NCI-H2227 (cell line): ENCODE measurements around the gene ZSWIM7.

ENCODE experiments used
- DNase-seq: peaks from one replicate; lab custom pipeline; 2025; ENCODE audit not compliant: unreplicated experiment; lab: John Stamatoyannopoulos, UW

ZSWIM7 gene

DNA sequence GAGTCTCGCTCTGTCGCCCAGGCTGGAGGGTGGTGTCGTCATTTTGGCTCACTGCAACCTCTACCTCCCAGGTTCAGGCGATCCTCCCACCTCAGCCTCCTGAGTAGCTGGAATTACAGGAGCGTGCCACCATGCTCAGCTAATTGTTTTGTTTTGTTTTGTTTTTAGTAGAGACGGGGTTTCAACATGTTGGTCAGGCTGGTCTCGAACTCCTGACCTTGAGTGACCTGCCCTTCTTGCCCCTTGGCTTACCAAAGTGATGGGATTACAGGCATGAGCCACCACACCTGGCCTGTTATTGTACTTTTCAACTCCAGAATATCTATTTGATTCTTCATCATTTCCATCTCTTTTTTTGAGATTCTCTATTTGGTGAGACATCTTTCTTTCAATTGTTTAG is 63.6 kb downstream of the ZSWIM7 start:
- no peak for DNase-seq

DNA sequence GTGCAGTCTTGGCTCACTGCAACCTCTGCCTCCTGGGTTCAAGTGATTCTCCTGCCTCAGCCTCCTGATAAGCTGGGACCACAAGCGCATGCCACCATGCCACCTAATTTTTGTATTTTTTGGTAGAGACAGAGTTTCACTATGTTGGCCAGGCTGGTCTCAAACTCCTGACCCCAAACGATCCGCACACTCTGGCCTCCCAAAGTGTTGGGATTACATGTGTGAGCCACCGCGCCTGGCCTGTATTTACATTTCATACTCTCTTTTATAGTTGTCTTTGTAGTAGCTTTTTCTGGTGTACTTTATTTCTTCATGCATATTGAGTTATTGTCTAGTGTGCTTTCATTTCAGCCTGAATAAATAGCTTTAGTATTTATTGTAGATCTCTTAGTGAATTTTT is 64.6 kb downstream of the ZSWIM7 start:
- DNase-seq: no peak

- DNase-seq: no peak
Measured at GRCh38 chr17:15931394-15931793, 68.1 kb downstream of the ZSWIM7 start.

GRCh38 chr17:15930426-15930825 is 69.1 kb downstream of the ZSWIM7 start:
- DNase-seq: no peak

DNA sequence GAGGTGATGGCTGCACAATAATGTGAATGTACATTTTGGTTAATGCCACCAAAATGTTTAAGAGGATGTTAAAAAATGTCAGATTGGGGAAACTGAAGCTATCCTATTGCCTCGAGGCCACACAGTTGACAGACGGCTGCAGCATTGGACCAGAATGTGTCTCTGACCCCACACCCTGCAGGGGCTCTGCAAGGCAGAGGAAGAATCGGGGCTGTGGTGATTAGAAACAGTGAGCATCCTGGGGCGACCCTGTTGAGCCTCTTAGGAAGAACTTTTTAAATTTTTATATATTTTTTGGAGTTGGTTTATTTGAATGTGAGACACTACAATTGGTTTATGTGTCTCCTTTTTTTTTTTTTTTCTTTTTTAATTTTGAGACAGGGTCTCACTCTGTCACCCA is 69.6 kb downstream of the ZSWIM7 start:
- no peak for DNase-seq

DNA sequence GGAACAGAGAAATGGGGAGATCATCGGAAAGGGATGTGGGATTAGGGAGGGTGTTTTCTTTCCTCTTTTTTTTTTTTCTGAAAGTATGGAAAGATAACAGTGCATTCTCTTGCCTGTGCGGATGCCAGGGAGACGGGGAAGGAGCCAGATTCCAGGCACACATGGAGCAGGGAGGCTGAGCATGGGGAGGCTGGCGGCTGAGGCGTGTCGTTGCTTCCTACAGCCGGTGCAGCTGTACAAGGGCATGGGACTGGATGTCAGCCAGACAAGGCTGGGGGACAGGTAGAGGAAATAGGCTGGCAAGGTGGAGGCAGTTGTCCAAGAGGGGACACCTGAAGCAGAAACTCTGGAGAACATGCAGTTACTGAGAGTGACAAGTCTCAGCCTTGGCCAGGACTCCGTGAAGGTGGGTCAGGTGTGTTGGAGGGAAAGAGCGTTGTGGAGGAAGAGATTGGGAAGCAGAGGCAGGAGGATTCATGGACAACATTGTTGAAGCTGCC is 71.2 kb downstream of the ZSWIM7 start:
- no peak for DNase-seq
